ENCODE data around the gene TMEM53. TPM values are rescaled to one million over a fixed set of nuclear protein-coding genes. Genes with fewer than 3 reads are reported as not detected.

TMEM53 gene
- total RNA-seq, 2 donors from 2014 or later = 3.9 to 12.9 TPM

- no peaks in the 10 kb centered on the region for H3K27me3 ChIP-seq (replicated peaks; ENCODE audit: insufficient read depth)
- TF ChIP-seq CTCF (IDR thresholded peaks at IDR 0.05) = no peak
- DNase-seq (ENCODE audit: low spot score) (no peak), ATAC-seq (ENCODE audit: insufficient number of reproducible peaks, low FRiP score, low read depth) (no peak)
- H3K9me3 ChIP-seq = no peaks in the 10 kb centered on the region
- H3K4me3 ChIP-seq = no peak overlapping the region
- no peaks in the 10 kb centered on the region for H3K36me3 ChIP-seq
- H3K4me1 ChIP-seq (ENCODE audit: control insufficient read depth in 1 of 2, low read depth in 2 of 2) = no peaks in the 10 kb centered on the region
- H3K27ac ChIP-seq = no peak overlapping the region
These were observed 10.9 kb upstream of the TMEM53 start for GRCh38 chr1:44685218-44685617.

GRCh38 chr1:44684525-44684924 lies 10.2 kb upstream of the TMEM53 start:
- Histone ChIP-seq H3K27me3 (replicated peaks; ENCODE audit: insufficient read depth) (no peaks in the 10 kb centered on the region), H3K9me3 (no peaks in the 10 kb centered on the region), H3K27ac (no peak overlapping the region), H3K4me1 (ENCODE audit: control insufficient read depth in 1 of 2, low read depth in 2 of 2) (no peaks in the 10 kb centered on the region), H3K4me3 (no peak overlapping the region), H3K36me3 (no peaks in the 10 kb centered on the region)
- DNase-seq (ENCODE audit: low spot score) (no peak), ATAC-seq (ENCODE audit: insufficient number of reproducible peaks, low FRiP score, low read depth) (no peak)
- TF ChIP-seq CTCF (IDR thresholded peaks at IDR 0.05) = no peak

GRCh38 chr1:44682883-44683265 lies 8.6 kb upstream of the TMEM53 start:
- ATAC-seq (ENCODE audit: insufficient number of reproducible peaks, low FRiP score, low read depth) (no peak), DNase-seq (ENCODE audit: low spot score) (no peak)
- no peak overlapping the region for H3K27ac ChIP-seq

GRCh38 chr1:44681905-44682882 lies 7.9 kb upstream of the TMEM53 start:
- no peak for DNase-seq (ENCODE audit: low spot score)
- ATAC-seq (ENCODE audit: insufficient number of reproducible peaks, low FRiP score, low read depth) = no peak
- no peak for TF ChIP-seq CTCF (IDR thresholded peaks at IDR 0.05)
- no peaks in the 10 kb centered on the region for H3K9me3 ChIP-seq
- peaks cover 0 to 3% of the 10 kb centered on the region in 2 donors for H3K4me1 ChIP-seq (ENCODE audit: control insufficient read depth in 1 of 2, low read depth in 2 of 2)
- H3K27me3 ChIP-seq (replicated peaks; ENCODE audit: insufficient read depth) = no peaks in the 10 kb centered on the region
- no peaks in the 10 kb centered on the region for H3K36me3 ChIP-seq
- no peak overlapping the region for H3K4me3 ChIP-seq
- no peak overlapping the region for H3K27ac ChIP-seq

More at GRCh38 chr1:44682883-44683265, 8.6 kb upstream of the TMEM53 start:
- H3K4me1 ChIP-seq (ENCODE audit: control insufficient read depth in 1 of 2, low read depth in 2 of 2) = no peaks in the 10 kb centered on the region
- no peaks in the 10 kb centered on the region for H3K9me3 ChIP-seq
- no peaks in the 10 kb centered on the region for H3K36me3 ChIP-seq
- no peak for TF ChIP-seq CTCF (IDR thresholded peaks at IDR 0.05)
- no peaks in the 10 kb centered on the region for H3K27me3 ChIP-seq (replicated peaks; ENCODE audit: insufficient read depth)
- H3K4me3 ChIP-seq = no peak overlapping the region

GRCh38 chr1:44679468-44679867 lies 5.2 kb upstream of the TMEM53 start:
- Histone ChIP-seq H3K9me3 (no peaks in the 10 kb centered on the region), H3K27ac (no peak overlapping the region), H3K27me3 (replicated peaks; ENCODE audit: insufficient read depth) (no peaks in the 10 kb centered on the region), H3K4me1 (ENCODE audit: control insufficient read depth in 1 of 2, low read depth in 2 of 2) (peaks cover 6 to 9% of the 10 kb centered on the region in 2 donors), H3K36me3 (no peaks in the 10 kb centered on the region), H3K4me3 (no peak overlapping the region)
- no peak for ATAC-seq (ENCODE audit: insufficient number of reproducible peaks, low FRiP score, low read depth)
- no peak for TF ChIP-seq CTCF (IDR thresholded peaks at IDR 0.05)
- no peak for DNase-seq (ENCODE audit: low spot score)
